GM21447 (cell line): ENCODE results near the gene TRAM2.
A peak's percentile ranks its signal among the peaks of the same experiment; 100 is the strongest.

Experiments used
- ATAC-seq: cut with Tn5 transposase; IDR thresholded peaks from one replicate; pipeline ENCODE4 v1.9.1; 2021; ENCODE audit not compliant: unreplicated experiment

Gene TRAM2

GRCh38 chr6:52533491-52533890 lies 43.4 kb downstream of the TRAM2 start:
- ATAC-seq, result no peak

GRCh38 chr6:52532457-52532856 lies 44.4 kb downstream of the TRAM2 start:
- ATAC-seq, result no peak

DNA sequence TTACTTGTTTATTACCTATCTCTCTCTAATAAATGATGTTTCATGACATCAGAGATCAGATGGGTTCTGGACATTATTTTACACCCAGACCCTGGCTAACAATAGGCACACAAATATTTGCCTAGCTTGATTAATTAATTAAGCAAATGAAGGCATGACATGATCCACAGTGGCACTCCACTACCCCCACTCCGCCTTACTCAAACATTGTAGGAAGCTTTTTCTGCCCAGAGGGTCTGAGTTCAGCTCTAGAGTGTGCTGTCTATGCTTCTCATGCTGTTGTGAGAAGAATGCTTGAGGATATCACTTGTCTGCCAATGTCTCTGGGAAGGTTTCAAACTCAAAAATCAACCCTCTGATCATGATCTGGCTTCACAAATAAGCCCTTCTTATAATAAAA lies 45.0 kb downstream of the TRAM2 start:
- no peak for ATAC-seq

DNA sequence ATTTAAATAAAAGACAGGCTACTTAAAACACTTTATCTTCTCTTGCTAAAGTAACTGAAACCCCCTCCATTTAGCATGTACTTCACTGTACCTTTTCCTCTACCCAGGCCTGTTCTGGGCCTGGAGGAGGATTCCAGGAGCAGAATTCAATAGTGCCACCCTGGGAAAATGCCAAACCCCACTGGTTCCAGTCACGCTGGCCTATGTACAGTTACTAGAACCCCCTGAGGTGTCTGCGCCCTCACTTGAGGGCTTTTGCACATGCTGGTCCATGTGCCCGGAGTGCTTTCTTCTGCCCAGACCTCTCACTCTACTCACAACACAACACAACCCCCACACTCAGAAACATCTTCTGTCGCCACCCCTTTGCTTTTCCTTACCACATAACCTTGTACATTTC lies 45.5 kb downstream of the TRAM2 start:
- ATAC-seq, result no peak

GRCh38 chr6:52530351-52530750 lies 46.5 kb downstream of the TRAM2 start:
- no peak for ATAC-seq

GRCh38 chr6:52529311-52529710 lies 47.5 kb downstream of the TRAM2 start:
- ATAC-seq, result no peak

DNA sequence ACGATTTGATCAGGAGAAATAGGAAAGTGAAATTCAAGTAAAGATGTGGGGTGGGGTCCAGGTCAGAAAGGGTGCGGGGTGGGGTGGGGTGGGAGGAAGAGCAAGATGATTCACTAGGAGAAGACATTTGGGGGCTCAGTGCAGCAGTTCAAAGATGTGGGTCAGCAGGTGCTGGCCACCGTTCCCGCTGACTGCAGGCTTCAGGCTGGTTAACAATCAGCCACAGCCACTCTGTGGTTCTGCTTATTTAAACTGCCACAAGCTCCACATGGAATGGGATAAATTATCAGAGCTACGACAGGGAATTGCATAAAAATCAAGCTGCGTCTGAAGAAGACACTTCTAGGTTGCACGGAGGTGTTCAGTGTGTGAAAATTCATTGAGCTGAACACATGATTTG lies 49.4 kb downstream of the TRAM2 start:
- ATAC-seq, result no peak

- ATAC-seq, result no peak
Measured at GRCh38 chr6:52526634-52527033, 50.2 kb downstream of the TRAM2 start.

GRCh38 chr6:52524918-52525317 lies 51.9 kb downstream of the TRAM2 start:
- ATAC-seq, result no peak

DNA sequence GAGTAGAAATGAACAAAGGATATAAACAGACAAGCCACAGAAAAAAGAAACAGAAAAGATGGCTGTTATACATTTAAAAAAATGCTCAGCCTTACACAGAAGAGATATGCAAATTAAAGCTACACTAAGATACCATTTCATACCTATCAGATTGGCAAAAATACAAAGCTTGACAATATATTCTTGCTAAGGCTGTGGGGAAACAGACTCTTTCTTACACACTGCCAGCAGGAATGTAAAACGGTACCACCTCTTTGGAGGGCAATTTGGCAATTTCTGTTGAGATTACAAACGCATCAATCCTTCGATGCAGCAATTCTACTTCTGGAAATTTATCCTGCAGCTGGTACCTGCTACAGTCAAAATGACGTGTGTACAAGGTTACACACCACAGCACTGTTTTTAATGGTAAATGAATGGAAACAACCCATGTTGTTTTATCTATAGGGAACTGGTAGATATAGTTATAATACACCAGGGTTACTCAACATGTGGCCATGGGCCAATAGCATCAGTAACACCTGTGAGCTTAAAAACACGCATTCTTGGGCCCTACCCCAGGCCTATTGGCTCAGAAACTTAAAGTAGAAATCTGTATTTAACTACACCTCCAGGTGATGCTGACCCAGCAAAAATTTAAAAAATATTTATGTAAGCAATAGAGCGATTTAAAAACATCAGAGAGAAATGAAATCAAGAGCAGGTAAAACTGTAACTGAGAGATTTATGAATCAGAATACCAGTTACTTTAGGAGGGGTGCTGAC lies 53.3 kb downstream of the TRAM2 start:
- no peak for ATAC-seq

DNA sequence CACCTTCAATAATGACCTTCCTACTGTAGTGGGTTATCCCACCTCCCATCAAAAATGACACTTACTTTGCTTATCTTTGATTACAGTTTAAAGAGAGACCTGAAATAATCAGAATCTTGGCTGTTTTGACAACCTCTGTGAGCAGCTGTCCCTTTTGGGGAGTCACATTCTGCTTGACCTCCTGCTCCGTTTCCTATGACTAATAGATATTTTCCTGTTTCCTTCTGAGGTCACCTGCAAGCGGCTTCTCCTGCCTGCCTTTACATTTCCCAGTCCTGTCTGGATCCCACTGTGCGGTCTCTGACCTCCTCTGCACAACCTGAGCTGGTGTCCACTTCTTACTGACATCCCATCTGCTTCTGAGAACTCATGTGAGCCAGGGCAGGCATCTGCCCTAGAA lies 54.2 kb downstream of the TRAM2 start:
- no peak for ATAC-seq

- no peak for ATAC-seq
Measured at GRCh38 chr6:52522151-52522626, 54.7 kb downstream of the TRAM2 start.

DNA sequence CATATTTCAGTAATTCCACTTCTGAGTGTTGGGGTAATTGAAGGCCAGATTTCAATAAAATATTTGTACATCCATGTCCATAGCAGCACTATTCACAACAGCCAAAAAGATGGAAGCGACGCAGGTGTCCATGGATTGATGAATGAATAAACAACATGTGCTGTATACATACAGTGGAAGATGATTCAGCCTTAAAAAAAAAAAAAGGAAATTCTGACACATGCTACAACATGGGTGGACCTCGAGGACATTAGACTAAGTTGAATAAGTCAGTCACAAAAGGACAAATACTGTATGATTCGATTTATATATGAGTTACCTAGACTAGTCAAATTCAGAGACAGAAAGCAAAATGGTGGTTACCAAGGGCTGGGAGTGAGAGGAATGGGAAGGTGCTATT lies 57.2 kb downstream of the TRAM2 start:
- no peak for ATAC-seq

- ATAC-seq, result no peak
Measured at GRCh38 chr6:52518279-52518945, 58.4 kb downstream of the TRAM2 start.

- ATAC-seq, result peak; percentile 95
Measured at GRCh38 chr6:52517502-52518278, 59.2 kb downstream of the TRAM2 start.

GRCh38 chr6:52516943-52517342 lies 59.9 kb downstream of the TRAM2 start:
- no peak for ATAC-seq

DNA sequence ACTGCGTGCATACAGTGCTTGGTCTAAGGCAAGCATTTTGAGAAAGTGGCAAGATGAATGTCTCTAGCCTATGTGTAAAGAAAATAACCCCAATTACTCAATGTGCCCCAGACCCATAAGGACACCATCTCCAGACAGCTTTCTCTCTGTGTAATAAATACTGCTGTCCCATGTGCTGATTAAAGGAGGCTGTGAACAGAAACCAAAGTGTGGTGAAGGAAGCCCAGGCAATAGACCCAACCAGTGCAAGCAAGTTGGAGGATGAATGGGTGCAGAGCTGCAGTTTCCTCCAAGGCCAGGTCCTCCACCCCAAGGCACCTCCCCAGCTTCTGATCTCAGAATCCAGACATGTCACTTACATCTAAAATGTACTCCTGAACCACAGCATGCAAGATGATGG lies 60.6 kb downstream of the TRAM2 start:
- ATAC-seq, result no peak

- no peak for ATAC-seq
Measured at GRCh38 chr6:52515219-52515960, 61.5 kb downstream of the TRAM2 start.

DNA sequence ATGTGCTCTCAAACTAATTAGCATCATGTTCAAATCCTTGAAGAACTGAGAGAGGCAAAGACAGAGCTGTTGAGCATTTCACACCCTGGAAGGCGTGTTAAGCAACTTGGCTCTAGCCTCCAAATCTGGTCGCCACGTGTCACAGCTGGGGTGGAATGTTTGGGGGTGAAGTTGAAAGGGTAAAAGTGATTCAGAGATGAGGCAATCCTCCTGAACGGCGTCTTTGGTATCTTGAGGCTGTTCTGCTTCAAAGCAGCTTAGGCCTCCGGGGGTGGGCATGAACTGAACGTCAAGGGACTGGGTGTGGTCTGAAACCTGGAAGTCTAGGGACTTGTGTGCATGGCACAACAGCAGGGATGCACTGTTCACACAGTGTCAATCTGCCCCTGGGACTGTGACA lies 62.3 kb downstream of the TRAM2 start:
- no peak for ATAC-seq

DNA sequence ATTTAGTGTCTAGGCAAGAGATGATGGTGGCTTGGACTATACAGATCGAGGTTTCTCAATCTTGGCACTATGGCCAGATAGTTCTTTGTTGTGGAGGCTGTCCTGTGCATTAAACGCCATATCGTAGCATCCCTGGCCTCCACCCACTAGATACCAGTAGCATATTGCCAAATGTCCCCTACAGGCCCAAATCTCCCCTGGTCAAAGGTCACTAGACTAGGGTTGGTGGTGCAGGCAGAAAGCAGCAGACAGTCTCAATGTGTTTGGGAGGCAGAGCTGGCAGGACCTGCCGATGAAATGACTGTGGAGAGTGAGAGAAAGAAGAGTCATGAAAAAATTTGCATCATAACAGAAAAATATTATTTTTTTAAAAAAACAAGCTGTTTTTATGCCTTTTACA lies 63.0 kb downstream of the TRAM2 start:
- no peak for ATAC-seq

DNA sequence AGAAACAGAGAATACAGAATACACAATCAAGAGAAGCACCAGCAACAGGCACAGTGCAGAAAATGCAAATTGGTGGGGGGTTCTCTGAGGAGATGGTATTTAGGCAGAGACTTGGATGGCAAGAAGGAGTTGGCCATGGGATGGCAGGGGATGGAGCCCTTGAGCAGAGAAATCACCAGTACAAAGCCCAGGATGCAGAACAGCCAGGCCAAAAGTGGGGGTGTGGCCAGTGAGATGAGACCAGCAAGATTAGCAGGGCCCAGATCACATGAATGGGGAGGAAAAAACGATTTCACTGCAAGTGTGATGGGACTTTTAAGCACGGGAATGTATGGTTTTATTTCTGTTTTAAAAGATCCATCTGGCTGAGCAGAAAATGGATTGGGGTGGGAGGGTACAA lies 63.4 kb downstream of the TRAM2 start:
- no peak for ATAC-seq
